SK-N-MC (cell line): Measurements from ENCODE around the gene SMKR1.

Experiments
- EZH2 ChIP-seq: fragments of 200-600 bp; sonication (generic); IDR thresholded peaks from one replicate; pipeline ENCODE4 v1.6.1; 2017; ENCODE audit warnings: antibody characterized with exemption
- FOXP2 ChIP-seq: optimal IDR thresholded peaks from 2 replicates; pipeline ENCODE3; 2011; ENCODE audit warnings: mild to moderate bottlenecking, moderate library complexity; ENCODE audit not compliant: insufficient read depth; ENCODE audit errors: extremely low read length, control extremely low read depth
- POLR2AphosphoS5 ChIP-seq: IDR thresholded peaks from 2 replicates; pipeline ENCODE4 v1.6.1; 2012; ENCODE audit warnings: mild to moderate bottlenecking, low read depth, low read length, borderline replicate concordance

GRCh38 chr7:129525225-129525862 lies 23.0 kb downstream of the SMKR1 start:
- TF ChIP-seq EZH2 (no peak), FOXP2 (no peak), POLR2AphosphoS5 (no peak)
